GM08714 (cell line): ENCODE measurements around the gene EDEM3.

Source experiments
- H3K4me3 ChIP-seq: fragments of 200-500 bp; sonication (Bioruptor generic); 2 replicates; pipeline ENCODE4 v1.5.1; 2014; ENCODE audit warnings: mild to moderate bottlenecking, low read length, inconsistent platforms
- ZNF274 ChIP-seq: IDR thresholded peaks from 2 replicates; pipeline ENCODE4 v1.6.1; 2012; ENCODE audit warnings: mild to moderate bottlenecking, low read depth, low read length

Gene EDEM3

DNA sequence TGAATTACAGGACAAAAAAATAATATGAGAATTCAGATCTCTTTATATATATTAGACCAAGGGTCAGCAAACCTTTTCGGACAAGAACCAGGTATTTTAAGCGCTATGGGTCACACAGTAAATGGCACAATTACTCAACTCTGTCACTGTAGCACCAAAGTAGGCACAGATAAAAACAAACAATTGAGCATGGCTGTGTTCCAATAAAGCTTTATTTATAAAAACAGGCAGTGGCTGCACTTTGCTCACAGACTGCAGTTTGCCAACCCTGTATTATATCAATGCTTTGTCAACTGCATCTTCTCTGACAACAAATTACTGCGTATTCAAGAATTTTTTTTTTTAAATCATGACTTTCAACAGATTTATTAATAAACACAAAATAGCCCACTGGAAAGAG is 29.8 kb downstream of the EDEM3 start:
- no peak overlapping the region for H3K4me3 ChIP-seq
- no peak for TF ChIP-seq ZNF274

DNA sequence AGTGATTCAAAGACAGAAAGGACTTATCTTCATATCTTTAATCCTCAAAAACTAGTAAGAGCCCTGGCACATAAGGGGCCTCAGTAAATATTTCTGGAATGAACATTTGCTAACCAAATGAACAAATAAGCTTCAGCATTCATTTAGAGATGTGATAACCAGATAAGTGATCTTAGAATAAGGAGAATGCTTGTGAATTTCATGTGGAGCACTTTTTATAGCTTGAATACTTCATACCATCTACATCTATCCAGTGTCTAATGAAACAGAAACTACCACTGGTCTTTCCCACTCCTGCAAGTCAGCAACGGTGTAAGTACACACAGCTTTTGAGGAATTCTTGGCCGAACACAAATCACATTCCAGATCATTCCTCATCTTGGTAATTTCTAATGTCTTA is 38.5 kb downstream of the EDEM3 start:
- no peak for TF ChIP-seq ZNF274
- no peak overlapping the region for H3K4me3 ChIP-seq

DNA sequence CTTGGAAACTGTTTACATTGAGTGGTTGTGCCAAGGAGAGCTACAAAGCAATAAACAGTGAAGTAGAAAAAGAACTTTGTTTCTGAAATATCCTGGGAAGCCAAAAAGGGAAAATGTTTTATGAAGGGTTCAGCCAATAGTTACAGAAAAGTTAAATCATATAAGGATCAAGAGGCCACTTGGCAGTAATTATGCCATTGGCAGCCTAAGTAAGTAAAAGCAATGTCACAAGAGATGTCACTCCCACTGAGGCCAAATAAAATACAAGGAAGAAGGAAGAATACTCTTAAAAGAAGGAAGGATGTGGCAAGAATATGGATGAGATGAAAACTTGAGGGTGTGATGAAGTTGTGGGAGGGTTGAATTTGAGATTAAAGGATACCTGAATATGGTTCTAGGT is 45.2 kb downstream of the EDEM3 start:
- no peak for TF ChIP-seq ZNF274
- no peak overlapping the region for H3K4me3 ChIP-seq

DNA sequence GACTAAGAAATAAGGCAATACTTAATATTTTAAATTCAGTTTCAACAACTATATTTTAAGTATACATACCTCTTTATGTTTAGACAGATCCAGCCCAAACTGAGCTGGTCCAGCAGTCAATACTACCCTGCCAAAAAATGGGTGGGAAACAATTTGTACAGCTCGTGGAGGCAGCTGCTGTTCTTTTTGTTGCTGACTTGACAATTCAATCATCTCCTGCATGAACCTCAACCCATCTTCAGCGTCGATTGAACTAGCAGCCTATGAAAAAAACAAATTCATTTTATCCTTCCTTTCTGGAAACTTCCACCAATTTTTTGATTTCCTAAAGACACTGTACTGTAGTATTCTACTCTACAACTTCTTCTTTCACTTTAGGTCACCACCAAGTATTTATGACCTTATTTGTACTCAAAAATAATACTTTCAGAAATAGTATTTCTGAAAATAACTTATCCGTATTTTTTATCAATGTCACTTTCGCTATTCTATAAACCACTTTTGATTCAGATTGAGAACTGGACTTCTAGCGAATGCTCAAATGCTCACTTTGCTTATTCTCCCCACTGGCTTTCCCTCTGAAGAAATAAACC is 46.5 kb downstream of the EDEM3 start:
- no peak for TF ChIP-seq ZNF274
- H3K4me3 ChIP-seq, result no peak overlapping the region

DNA sequence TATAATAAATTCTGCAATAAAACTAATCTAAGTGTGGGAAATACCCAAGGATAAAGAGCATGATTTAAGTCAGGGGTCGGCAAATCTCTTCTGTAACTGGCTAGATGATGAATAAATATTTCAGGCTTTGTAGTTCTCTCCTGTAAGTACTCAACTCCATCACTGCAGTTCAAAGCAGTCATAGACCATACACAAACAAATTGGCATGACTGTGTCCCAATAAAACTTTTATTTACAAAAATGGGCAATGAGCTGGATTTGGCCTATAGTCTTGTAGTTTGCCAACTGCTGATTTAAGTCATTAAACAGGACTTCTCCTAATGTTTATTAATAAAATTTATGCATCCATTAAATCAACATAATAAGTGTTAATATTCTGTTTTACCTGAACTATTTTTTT is 49.4 kb downstream of the EDEM3 start:
- no peak overlapping the region for H3K4me3 ChIP-seq
- no peak for TF ChIP-seq ZNF274

DNA sequence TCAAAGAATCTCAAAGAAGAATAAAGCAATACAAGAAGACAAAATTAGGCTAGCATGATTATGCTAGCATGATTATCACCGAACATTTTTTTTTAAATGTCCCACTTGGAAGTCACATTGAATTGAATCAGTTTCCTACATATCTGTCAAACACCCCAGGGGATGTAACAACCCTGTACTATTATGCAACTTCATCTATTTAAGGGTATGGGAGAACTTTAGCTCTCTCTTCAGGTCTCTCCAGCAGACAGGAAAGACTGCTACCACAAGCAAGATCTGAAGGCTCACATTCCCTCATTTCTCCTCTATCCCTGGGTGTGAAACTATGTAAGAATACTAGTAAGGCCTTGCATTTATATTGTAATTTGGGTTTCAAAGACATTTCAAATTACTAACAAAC is 52.8 kb downstream of the EDEM3 start:
- TF ChIP-seq ZNF274, result no peak
- H3K4me3 ChIP-seq, result no peak overlapping the region

DNA sequence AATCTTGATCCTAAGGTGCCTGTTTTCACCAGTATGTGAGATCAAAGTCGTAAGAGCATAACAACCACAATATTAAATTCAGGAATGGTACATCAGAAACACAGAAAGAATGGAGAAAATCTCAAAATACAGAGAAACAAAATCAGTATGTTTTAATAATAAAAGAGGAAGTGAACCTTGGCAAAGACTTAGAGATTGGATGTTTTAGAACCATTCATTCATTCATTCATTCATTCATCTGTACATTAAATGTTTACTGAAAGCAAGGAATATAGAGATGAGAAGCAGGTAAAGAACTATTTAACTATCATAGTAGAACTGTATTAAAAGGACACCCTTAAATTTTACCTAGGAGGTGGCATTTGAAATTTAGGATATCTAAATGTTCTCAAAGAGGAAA is 55.7 kb downstream of the EDEM3 start:
- TF ChIP-seq ZNF274, result no peak
- no peak overlapping the region for H3K4me3 ChIP-seq

DNA sequence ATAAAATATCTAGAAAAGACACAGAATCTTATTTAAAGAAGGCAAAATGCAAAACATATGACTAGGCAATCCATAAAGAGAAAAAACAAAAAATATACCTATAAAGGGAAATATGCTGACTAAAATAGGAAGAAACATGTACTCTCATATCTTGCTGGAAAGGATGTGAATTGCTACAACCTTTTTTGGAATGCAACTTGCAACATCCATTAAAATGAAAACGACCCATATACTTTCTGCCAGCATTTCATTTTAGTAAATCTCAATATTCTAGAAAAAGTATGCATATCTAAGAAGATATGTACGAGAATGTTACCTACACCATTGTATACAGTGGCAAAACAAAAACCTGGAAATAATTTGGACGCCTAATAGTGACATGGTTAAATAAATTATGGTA is 56.6 kb downstream of the EDEM3 start:
- H3K4me3 ChIP-seq, result no peak overlapping the region
- TF ChIP-seq ZNF274, result no peak

DNA sequence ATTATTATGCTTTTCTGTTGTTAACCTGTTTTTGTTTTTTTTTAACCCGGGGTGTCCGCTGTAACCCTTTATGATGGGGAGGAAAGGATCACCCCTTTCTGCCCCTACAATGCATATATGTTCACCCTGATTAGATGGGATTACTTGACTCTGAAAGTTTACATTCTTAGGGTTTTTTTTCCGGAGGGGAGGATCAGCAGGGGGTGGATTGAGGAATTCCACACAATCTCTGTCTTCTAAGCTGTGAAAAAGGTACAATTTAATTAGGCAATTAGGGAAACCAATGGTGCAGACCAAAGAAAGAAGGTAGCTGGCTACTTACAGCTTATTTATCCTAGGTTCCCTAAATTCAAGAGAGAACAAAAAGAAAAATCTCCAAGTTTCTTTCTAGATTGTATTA is 58.3 kb downstream of the EDEM3 start:
- TF ChIP-seq ZNF274, result no peak
- H3K4me3 ChIP-seq, result no peak overlapping the region

DNA sequence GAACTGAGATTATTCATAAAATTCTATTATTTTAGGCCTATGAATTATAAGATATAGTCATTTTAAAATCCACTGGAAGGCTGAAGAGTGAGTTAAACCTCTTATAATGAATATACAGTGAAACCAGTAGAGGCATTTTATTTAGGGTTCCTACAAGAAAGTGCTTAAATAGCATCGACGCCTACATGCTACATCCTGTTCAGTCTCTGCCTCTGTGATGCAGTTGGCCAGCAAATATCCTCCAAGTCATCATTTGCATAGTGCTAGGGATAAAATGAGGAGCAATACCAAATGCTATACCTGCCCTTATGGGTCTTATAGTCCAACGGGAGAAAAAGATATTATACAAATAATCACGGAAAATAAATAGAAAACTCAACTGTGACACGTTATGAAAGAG is 59.6 kb downstream of the EDEM3 start:
- no peak for TF ChIP-seq ZNF274
- no peak overlapping the region for H3K4me3 ChIP-seq

DNA sequence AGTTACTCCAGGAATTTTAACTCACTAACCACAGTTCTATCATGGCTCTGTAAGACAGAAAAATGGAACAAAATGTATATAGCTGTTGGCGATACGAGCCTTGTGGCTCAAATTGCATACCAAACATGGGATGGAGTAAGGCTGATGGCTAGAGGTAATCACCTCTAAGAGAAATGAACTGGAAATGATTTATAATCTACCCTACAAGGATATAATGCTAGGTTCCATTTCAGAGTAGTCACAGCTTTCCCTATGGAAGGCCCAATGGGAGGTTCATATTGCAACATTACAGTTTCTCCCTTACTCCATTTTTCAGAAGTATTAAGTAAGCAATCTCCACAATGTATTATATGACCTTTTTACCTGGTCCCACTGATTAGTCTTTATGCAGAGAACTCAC is 61.6 kb downstream of the EDEM3 start:
- no peak overlapping the region for H3K4me3 ChIP-seq
- no peak for TF ChIP-seq ZNF274

DNA sequence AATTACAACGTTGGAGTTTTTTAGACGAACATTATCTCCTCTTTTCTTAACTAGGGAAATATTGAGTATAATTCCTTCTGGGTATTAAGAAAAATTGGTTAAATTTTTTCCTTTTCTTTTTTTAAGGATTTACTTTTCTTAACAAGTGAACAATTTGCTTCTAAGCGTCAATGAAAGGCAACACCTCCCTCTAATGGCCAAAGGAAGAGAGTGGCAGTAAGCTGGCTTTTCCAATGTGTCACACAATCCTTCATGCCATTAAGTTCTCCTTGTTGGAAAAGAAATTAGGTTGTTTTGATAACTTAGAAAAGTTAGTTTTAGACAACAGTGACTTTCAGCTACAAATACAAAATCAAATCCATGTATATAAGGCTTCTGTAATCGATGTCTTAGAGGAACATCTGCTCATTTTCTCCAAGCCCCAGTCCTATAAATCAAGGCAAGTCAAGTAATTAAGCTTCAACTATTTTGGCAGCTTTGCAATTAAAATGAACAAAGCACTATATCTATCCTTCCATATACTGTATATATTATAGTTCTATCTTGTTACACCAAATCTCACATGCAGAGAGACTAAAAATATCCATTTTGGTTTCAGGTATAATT is 62.8 kb downstream of the EDEM3 start:
- no peak overlapping the region for H3K4me3 ChIP-seq
- TF ChIP-seq ZNF274, result no peak

DNA sequence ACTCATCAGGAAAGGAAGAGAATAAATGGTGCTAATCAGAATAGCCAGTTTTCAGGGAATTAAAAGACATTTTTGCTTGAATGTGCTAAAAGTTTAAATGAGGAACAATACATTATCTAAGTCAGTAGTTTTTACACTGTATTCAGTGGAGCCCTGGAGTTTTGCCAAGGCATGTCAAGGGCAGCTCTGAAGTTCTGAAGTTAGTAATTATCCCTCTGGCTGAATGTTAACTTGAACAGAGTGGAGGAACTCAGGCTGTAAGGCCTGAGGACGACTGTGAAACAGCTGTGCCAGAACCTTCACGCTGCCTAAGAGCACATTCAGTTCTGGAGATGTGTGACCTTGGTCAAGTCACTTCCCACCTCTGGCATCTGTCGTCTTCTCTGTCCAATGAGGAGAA is 68.1 kb downstream of the EDEM3 start:
- H3K4me3 ChIP-seq, result no peak overlapping the region
- no peak for TF ChIP-seq ZNF274

DNA sequence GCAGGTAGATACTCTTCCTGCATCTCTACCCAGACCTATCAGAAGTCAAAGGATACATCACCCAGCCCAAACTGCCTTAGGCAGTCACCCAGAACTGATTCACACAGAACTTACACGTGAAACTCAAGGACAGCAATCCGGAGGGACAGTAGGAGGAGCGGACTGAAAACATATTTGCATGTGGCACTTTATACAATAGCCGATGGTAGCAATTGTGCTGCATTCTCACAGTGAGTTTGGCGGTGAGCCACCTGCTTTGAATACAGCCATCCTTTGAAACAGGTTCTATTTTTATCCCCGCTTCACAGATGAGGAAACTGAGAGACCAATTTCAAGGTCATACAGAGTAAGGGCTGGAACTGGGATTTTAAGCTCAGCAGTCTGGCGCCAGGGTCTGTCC is 69.5 kb downstream of the EDEM3 start:
- no peak overlapping the region for H3K4me3 ChIP-seq
- no peak for TF ChIP-seq ZNF274

DNA sequence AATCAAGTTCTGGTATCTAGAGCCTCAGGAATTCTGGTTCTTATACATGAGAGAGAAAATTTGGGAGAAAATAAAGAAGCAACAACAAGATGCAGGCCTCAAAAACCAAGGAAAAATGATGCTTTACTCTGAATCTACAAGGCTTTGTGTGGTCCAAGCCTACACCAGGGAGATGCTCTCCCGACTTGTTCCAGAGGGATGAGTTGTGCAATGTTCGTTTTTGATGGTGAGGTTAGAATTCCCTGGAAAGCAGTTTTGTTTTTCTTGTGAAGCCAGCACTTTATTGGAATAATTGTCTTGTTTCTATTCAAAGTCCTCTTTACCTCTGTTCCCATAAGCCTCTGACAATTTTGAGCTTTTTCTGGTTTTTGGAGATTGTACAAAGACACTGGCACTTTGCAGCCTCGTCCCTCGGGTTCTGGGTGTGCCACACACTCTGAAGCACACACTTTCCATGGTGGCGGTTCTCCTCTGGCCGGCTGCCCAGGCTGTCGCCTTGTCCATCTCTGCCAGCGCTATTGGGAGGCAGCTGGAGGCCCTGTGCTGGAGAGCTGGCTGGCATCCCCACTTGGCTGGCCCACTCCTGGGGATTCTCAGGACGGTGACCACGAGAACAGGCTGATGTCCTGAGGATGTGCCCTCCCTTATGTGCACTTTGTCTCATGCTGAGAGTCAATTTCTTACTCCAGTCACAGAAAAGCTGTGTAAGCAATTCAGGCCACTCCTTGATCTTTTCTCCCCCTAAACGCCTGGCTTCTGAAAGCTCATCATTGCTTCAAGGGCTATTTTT is 70.2 kb downstream of the EDEM3 start:
- TF ChIP-seq ZNF274, result no peak
- no peak overlapping the region for H3K4me3 ChIP-seq
